ENCODE results near the gene CRYBB1. TPM values are rescaled to one million over a fixed set of nuclear protein-coding genes. Genes with fewer than 3 reads are reported as not detected.

The CRYBB1 gene
- polyA plus RNA-seq, 1 donor: 1.1 TPM

- no peak for DNase-seq
Measured at GRCh38 chr22:26574001-26574723, 43.7 kb downstream of the CRYBB1 start.

- no peak for DNase-seq
Measured at GRCh38 chr22:26573026-26573662, 44.7 kb downstream of the CRYBB1 start.

GRCh38 chr22:26570864-26571525, 46.8 kb downstream of the CRYBB1 start:
- DNase-seq: no peak

- no peak for DNase-seq
Measured at GRCh38 chr22:26570115-26570514, 47.7 kb downstream of the CRYBB1 start.

GRCh38 chr22:26568207-26568706, 49.6 kb downstream of the CRYBB1 start:
- DNase-seq: no peak

- DNase-seq: no peak
Measured at GRCh38 chr22:26567610-26568009, 50.2 kb downstream of the CRYBB1 start.

GRCh38 chr22:26566994-26567393, 50.8 kb downstream of the CRYBB1 start:
- DNase-seq: no peak

- DNase-seq: no peak
Measured at GRCh38 chr22:26565889-26566288, 51.9 kb downstream of the CRYBB1 start.

GRCh38 chr22:26565181-26565580, 52.6 kb downstream of the CRYBB1 start:
- no peak for DNase-seq

GRCh38 chr22:26564672-26565071, 53.2 kb downstream of the CRYBB1 start:
- no peak for DNase-seq

GRCh38 chr22:26564181-26564580, 53.6 kb downstream of the CRYBB1 start:
- no peak for DNase-seq

GRCh38 chr22:26563022-26563421, 54.8 kb downstream of the CRYBB1 start:
- no peak for DNase-seq

- no peak for DNase-seq
Measured at GRCh38 chr22:26561756-26562417, 55.9 kb downstream of the CRYBB1 start.

- no peak for DNase-seq
Measured at GRCh38 chr22:26559961-26560575, 57.8 kb downstream of the CRYBB1 start.

GRCh38 chr22:26558248-26558895, 59.5 kb downstream of the CRYBB1 start:
- no peak for DNase-seq

- no peak for DNase-seq
Measured at GRCh38 chr22:26556904-26557303, 60.9 kb downstream of the CRYBB1 start.

GRCh38 chr22:26555478-26555877, 62.3 kb downstream of the CRYBB1 start:
- no peak for DNase-seq

- DNase-seq: no peak
Measured at GRCh38 chr22:26554956-26555355, 62.9 kb downstream of the CRYBB1 start.

- DNase-seq: no peak
Measured at GRCh38 chr22:26553056-26553752, 64.6 kb downstream of the CRYBB1 start.

- DNase-seq: no peak
Measured at GRCh38 chr22:26552466-26552865, 65.4 kb downstream of the CRYBB1 start.

- no peak for DNase-seq
Measured at GRCh38 chr22:26551568-26551967, 66.3 kb downstream of the CRYBB1 start.

Measured in hindlimb muscle (tissue), 1 donor.